ENCODE measurements around the gene TPX2. TPM values are rescaled to one million over a fixed set of nuclear protein-coding genes. Genes with fewer than 3 reads are reported as not detected.
"Not testable (repeated sequence)": the region's sequence is repeated elsewhere in the genome, so short reads cannot be mapped to it uniquely, and the experiment has no call there.

Gene TPX2
- total RNA-seq, 4 donors from 2014 or later = 0.39 to 2.0 (median 0.82) TPM

DNA sequence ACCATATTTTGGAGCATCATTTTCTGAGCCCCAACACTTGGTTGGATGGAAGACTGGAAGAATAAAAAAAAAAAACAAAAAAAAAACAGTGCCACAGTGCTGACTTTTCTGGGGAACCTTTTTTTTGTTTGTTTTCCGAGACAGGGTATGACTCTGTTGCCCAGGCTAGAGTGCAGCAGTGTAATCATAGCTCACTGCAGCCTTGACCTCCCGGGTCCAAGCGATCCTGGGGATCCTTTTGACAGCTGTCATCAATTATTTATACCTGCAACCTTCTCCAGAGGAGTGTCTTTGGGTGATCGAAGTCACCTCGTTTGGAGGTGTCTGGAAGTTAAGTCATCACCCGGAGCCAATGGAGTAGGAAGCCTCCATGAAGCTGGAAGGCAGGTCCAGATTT is 7.8 kb upstream of the TPX2 start:
- no peaks in the 10 kb centered on the region for H3K9me3 ChIP-seq
- H3K4me3 ChIP-seq (replicated peaks in 1 of 3) = no peak overlapping the region
- no peak for DNase-seq
- H3K36me3 ChIP-seq = no peaks in the 10 kb centered on the region
- intact Hi-C loops (cut with DNase I) = no loop called here
- no peak for TF ChIP-seq CTCF (IDR thresholded peaks at IDR 0.05)
- TF ChIP-seq POLR2A (IDR thresholded peaks at IDR 0.05) = no peak
- WGBS, 2 donors = 85 to 91% methylated on average over 6 of the region's 6 CpGs
- H3K27me3 ChIP-seq = no peaks in the 10 kb centered on the region
- H3K27ac ChIP-seq = no peak overlapping the region
- no peaks in the 10 kb centered on the region for H3K4me1 ChIP-seq

GRCh38 chr20:31739550-31739977 is 474 bp downstream of the TPX2 start:
- Histone ChIP-seq H3K27ac (no peak overlapping the region), H3K4me1 (peaks cover 5 to 9% of the 10 kb centered on the region in 2 donors), H3K27me3 (no peaks in the 10 kb centered on the region), H3K9me3 (no peaks in the 10 kb centered on the region), H3K4me3 (replicated peaks in 1 of 3) (peak overlapping the region; percentile 13 to 59 (median 37)), H3K36me3 (no peaks in the 10 kb centered on the region)
- DNase-seq = no peak
- TF ChIP-seq CTCF (IDR thresholded peaks at IDR 0.05) (no peak), POLR2A (IDR thresholded peaks at IDR 0.05) (no peak)
- intact Hi-C loops (cut with DNase I) = no loop called here
- WGBS, 2 donors = 0 to 2% methylated on average over 11 of the region's 11 CpGs

DNA sequence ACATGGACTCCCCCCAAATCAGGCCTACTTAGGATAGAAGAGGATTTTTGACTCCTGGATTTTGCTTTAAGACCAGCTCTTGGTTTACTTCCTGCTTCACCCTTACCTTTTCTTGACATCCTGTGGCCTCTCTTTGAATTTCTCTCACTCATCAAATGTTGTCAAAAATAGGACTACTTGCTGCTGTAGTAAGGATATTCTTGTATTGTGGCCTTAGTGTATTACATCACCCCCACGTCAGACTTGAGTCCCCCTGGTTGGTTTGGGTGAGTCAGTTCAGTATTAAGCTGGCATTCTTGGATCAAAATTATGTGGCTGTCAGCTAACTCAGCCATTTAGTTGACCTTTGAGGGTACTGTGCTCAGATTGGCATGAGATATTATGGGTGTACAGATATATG is 1.1 kb downstream of the TPX2 start:
- TF ChIP-seq CTCF (IDR thresholded peaks at IDR 0.05) = no peak
- no peak for TF ChIP-seq POLR2A (IDR thresholded peaks at IDR 0.05)
- no peaks in the 10 kb centered on the region for H3K27me3 ChIP-seq
- no peak overlapping the region for H3K4me3 ChIP-seq (replicated peaks in 1 of 3)
- H3K36me3 ChIP-seq = no peaks in the 10 kb centered on the region
- 9 to 10% methylated on average over 1 of the region's 1 CpG for WGBS, 2 donors
- peaks cover 5 to 9% of the 10 kb centered on the region in 2 donors for H3K4me1 ChIP-seq
- H3K27ac ChIP-seq = no peak overlapping the region
- no peaks in the 10 kb centered on the region for H3K9me3 ChIP-seq
- no peak for DNase-seq
- intact Hi-C loops (cut with DNase I) = loop anchor here (10.0 kb wide), 1 partner anchor 95 kb away; no protein-coding TSS in a partner anchor

DNA sequence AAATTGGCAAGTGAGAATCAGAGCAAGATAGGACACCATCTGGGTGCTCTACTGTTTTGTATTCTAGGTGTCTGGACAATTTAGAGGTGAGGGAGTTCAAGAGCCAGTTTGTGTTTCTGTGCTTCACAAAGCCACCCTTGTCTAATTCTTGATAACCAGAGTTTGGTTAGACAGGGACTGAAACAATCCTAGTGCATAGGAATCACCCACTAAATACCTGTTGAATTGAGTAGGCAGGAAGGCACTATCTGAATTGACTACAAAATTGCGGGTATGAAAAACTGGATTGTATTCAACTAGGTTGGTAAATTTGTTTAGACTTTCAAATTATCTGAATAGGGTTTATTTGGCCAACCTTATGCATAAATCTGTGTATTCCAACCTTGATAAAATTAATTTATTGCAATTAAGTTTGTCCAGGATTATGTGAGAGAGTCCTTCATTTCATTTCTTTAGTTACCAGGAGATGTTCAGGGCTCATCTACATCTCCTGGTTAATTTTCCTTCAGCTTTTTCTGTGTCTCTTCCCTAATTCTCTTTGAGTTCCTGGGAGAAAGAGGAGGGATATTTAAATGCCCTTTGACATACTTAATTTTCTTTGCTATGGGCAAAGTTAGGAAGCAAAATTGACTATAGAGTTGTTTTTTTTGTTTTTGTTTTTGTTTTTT is 1.7 kb downstream of the TPX2 start:
- Histone ChIP-seq H3K36me3 (no peaks in the 10 kb centered on the region), H3K9me3 (no peaks in the 10 kb centered on the region), H3K4me3 (replicated peaks in 1 of 3) (no peak overlapping the region), H3K4me1 (peaks cover 5 to 9% of the 10 kb centered on the region in 2 donors), H3K27ac (no peak overlapping the region), H3K27me3 (no peaks in the 10 kb centered on the region)
- no peak for TF ChIP-seq POLR2A (IDR thresholded peaks at IDR 0.05)
- TF ChIP-seq CTCF (IDR thresholded peaks at IDR 0.05) = no peak
- intact Hi-C loops (cut with DNase I) = loop anchor here (10.0 kb wide), 1 partner anchor 94 kb away; no protein-coding TSS in a partner anchor
- no peak for DNase-seq
- WGBS, 2 donors = 55 to 56% methylated on average over 1 of the region's 1 CpG

DNA sequence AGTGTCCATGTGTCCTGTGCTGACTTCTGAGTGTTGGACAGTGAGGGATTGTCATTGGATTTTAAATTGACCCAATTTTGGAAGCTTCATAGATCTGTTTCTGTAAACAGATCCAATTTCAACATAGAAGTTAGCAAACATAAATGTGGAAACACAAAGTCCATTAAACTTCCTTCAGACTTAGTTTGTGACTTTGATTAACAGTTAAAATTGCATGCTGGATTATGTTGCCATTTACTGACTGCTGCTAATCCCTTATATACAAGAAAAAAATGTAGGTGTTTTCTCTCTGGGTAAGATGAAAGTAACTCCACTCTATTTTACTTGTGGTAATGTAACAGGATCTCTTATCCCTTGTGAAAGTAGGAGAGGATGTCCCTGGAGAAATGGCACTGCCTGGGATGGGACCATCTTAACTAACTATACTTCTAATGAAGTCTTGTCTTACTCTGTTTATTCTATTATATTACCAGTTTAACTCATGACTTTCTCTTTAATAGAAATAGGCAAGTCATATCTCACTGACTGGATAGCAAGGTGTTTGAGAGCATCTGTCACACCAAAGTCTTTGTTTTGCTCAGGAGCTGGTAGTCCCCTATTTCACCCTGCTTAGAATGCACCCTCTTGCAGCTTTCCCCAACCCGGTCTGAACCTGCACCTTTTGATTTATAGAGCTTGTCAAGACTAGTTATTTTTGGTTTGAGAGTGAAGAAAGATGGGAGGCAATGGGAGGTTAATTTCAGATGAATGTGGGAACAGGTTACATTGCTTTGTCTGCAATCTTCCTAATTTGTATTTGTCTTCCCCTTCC is 7.2 kb downstream of the TPX2 start:
- no peaks in the 10 kb centered on the region for H3K4me1 ChIP-seq
- no peaks in the 10 kb centered on the region for H3K36me3 ChIP-seq
- no peak for TF ChIP-seq CTCF (IDR thresholded peaks at IDR 0.05)
- no peak for TF ChIP-seq POLR2A (IDR thresholded peaks at IDR 0.05)
- no peaks in the 10 kb centered on the region for H3K27me3 ChIP-seq
- intact Hi-C loops (cut with DNase I) = loop anchor here (10.0 kb wide), 1 partner anchor 89 kb away; no protein-coding TSS in a partner anchor
- no peak overlapping the region for H3K4me3 ChIP-seq (replicated peaks in 1 of 3)
- H3K9me3 ChIP-seq = no peaks in the 10 kb centered on the region
- no peak overlapping the region for H3K27ac ChIP-seq
- 26 to 30% methylated on average over 1 of the region's 1 CpG for WGBS, 2 donors
- DNase-seq = no peak

GRCh38 chr20:31747028-31747427 is 7.9 kb downstream of the TPX2 start:
- H3K27ac ChIP-seq; H3K4me1 ChIP-seq; H3K9me3 ChIP-seq; H3K4me3 ChIP-seq (replicated peaks in 1 of 3); H3K27me3 ChIP-seq; DNase-seq; H3K36me3 ChIP-seq: not testable (repeated sequence)
- intact Hi-C loops (cut with DNase I) = loop anchor here (10.0 kb wide), 1 partner anchor 88 kb away; no protein-coding TSS in a partner anchor
- WGBS, 2 donors = 83 to 86% methylated on average over 14 of the region's 14 CpGs
